Right lobe of liver (tissue), 6 donors: Measurements from ENCODE around the gene PDGFD. TPM values are rescaled to one million over a fixed set of nuclear protein-coding genes. Genes with fewer than 3 reads are reported as not detected.

Experiments used
- ATAC-seq, 4 donors: fragments of 200-7000 bp; cut with Tn5 transposase; one replicate each; pipeline ENCODE4 v1.9.1; 2020; ENCODE audit warnings: mild to moderate bottlenecking in 4 of 4, moderate library complexity in 4 of 4
- DNase-seq, 3 donors: peaks; one replicate each; pipeline ENCODE4 v3.0.0-alpha.2; 2020
- H3K27ac ChIP-seq, 3 donors: fragments of 200-600 bp; one replicate each; pipeline ENCODE4 v1.8.0; 2022
- H3K27me3 ChIP-seq, 2 donors: fragments of 200-600 bp; one replicate each; pipeline ENCODE4 v1.8.0; 2022
- H3K36me3 ChIP-seq, 4 donors: fragments of 200-600 bp; sonication (generic) in 1 of 4; one replicate each; pipeline versions ENCODE4 v1.5.1 to v1.8.0; 2017 to 2022; ENCODE audit warnings: control low read depth in 1 of 4
- H3K4me1 ChIP-seq, 4 donors: fragments of 200-600 bp; sonication (generic) in 1 of 4; one replicate each; pipeline versions ENCODE4 v1.5.1 to v1.8.0; 2017 to 2022; ENCODE audit warnings: control low read depth in 1 of 4
- H3K4me3 ChIP-seq, 3 donors: fragments of 200-600 bp; one replicate each; pipeline ENCODE4 v1.8.0; 2022
- H3K9me3 ChIP-seq, 4 donors: fragments of 200-600 bp; sonication (generic) in 1 of 4; one replicate each; pipeline versions ENCODE4 v1.5.1 to v1.8.0; 2017 to 2022; ENCODE audit warnings: control low read depth in 1 of 4
- CTCF ChIP-seq, 4 donors: fragments of 200-600 bp in 3 of 4; fragments of 450-650 bp in 1 of 4; IDR thresholded peaks; one replicate each; pipeline versions ENCODE4 v1.5.1 to v1.8.0; 2016 to 2022; ENCODE audit warnings: antibody characterized with exemption in 4 of 4, mild to moderate bottlenecking in 2 of 4
- POLR2A ChIP-seq: fragments of 450-650 bp; IDR thresholded peaks from one replicate; pipeline ENCODE4 v1.6.1; 2017; ENCODE audit warnings: antibody characterized with exemption, mild to moderate bottlenecking
- WGBS: methylation state at CpG from one replicate; pipeline ENCODE4 v1.1.6; 2018; ENCODE audit warnings: low coverage, low lambda C conversion rate; ENCODE audit not compliant: insufficient coverage; ENCODE audit errors: missing lambda C conversion rate; 5-methylcytosine and 5-hydroxymethylcytosine counted together
- intact Hi-C, 2 donors: fragments of 100-400 bp; cut with DNase I; formaldehyde crosslinking; loops; one replicate each; pipeline versions ENCODE4 v1.11.2 to v1.14.1; 2022
- total RNA-seq, 6 experiments: library from RNA; depleted of rRNA in 2 of 6; stranded (reverse); fragments of >200 nt in 2 of 6; fragmentation: NEBNext Ultra II Directional in 3 of 6; extraction: Animal tissue kit (Norgen Biotek cat#: 25700) in 3 of 6; gene quantifications; one replicate each; pipeline versions ENCODE4 v1.1.0 to v1.2.4, GENCODE V29; 2016 to 2023
- donor health status: DM: no; HTN: yes; CAD: no.
- donor health status: DM: no; HTN: no; CAD: no.
- donor health status: DM: no; HTN: no; CAD: no.
- donor health status: DM: no; HTN: yes; CAD: no.
- donor health status: DM: no; HTN: yes; CAD: no.

Gene PDGFD
- total RNA-seq, 6 experiments from 2014 or later: 0.84 to 1.6 (median 1.1) TPM

GRCh38 chr11:104198576-104198975 lies 34.6 kb upstream of the PDGFD start:
- DNase-seq: no peak
- ATAC-seq: no peak
- H3K9me3 ChIP-seq: no peaks in the 10 kb centered on the region
- intact Hi-C loops: no loop called here
- no peak overlapping the region for H3K27ac ChIP-seq
- no peaks in the 10 kb centered on the region for H3K4me1 ChIP-seq
- no peaks in the 10 kb centered on the region for H3K36me3 ChIP-seq
- H3K27me3 ChIP-seq: no peaks in the 10 kb centered on the region
- 15% methylated on average over 2 of the region's 2 CpGs for WGBS
- TF ChIP-seq POLR2A (no peak), CTCF (IDR thresholded peaks at IDR 0.05) (no peak)
- no peak overlapping the region for H3K4me3 ChIP-seq

GRCh38 chr11:104191124-104191523 lies 27.2 kb upstream of the PDGFD start:
- TF ChIP-seq POLR2A (no peak), CTCF (IDR thresholded peaks at IDR 0.05) (no peak)
- H3K9me3 ChIP-seq: no peaks in the 10 kb centered on the region
- no peaks in the 10 kb centered on the region for H3K4me1 ChIP-seq
- ATAC-seq (no peak), DNase-seq (no peak)
- H3K27ac ChIP-seq: no peak overlapping the region
- WGBS: 60% methylated on average over 3 of the region's 3 CpGs
- H3K4me3 ChIP-seq: no peak overlapping the region
- no peaks in the 10 kb centered on the region for H3K36me3 ChIP-seq
- no peaks in the 10 kb centered on the region for H3K27me3 ChIP-seq
- intact Hi-C loops: no loop called here

DNA sequence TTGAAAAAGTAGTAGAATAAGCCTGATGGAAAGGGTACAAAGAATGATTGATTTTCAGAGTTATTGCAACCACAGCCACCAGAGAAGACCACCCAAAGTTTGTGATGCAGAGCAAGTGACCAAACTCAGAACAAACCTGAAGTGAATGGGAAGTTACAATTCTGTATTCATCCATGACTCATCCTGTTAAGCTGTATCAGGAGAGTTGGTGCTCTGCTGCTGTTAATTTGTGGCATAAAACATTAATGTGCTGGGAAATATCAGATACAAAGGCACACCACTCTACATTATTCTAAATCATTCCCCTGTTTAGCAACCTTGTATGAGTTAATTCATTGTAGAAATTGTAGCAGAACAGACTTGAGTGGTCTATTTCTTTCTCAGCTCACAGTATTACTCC lies 19.6 kb upstream of the PDGFD start:
- Histone ChIP-seq H3K36me3 (no peaks in the 10 kb centered on the region), H3K4me3 (no peak overlapping the region), H3K9me3 (no peaks in the 10 kb centered on the region), H3K27ac (no peak overlapping the region), H3K4me1 (no peaks in the 10 kb centered on the region), H3K27me3 (no peaks in the 10 kb centered on the region)
- DNase-seq: no peak
- TF ChIP-seq POLR2A: no peak
- TF ChIP-seq CTCF (IDR thresholded peaks at IDR 0.05): no peak
- intact Hi-C loops: no loop called here
- no peak for ATAC-seq

- no peaks in the 10 kb centered on the region for H3K9me3 ChIP-seq
- H3K27me3 ChIP-seq: no peaks in the 10 kb centered on the region
- TF ChIP-seq POLR2A (no peak), CTCF (IDR thresholded peaks at IDR 0.05) (no peak)
- H3K4me3 ChIP-seq: no peak overlapping the region
- no peaks in the 10 kb centered on the region for H3K36me3 ChIP-seq
- no peaks in the 10 kb centered on the region for H3K4me1 ChIP-seq
- DNase-seq (no peak), ATAC-seq (no peak)
- WGBS: 64% methylated on average over 1 of the region's 1 CpG
- no peak overlapping the region for H3K27ac ChIP-seq
- intact Hi-C loops: no loop called here
Measured at GRCh38 chr11:104175769-104176168, 11.8 kb upstream of the PDGFD start.

DNA sequence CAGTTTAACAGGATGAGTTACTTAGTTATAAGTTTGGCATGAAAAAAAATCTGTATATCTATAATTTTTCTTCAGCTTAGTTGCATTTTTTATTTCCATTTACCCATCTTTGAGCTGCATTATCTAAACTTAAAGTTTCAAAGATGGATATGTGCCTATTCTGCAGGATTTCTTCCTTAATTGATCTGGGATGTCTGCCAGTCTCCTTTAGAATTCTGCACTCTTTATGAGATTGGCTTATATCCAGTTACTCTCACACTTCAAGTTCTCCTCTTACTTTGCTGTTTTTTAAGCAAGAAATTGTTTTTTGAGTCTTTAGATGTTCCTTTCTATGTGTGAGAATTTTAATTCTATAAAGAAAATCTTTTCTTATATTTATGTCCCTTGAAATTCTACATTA lies 5.1 kb upstream of the PDGFD start:
- DNase-seq: no peak
- no peak overlapping the region for H3K27ac ChIP-seq
- no peaks in the 10 kb centered on the region for H3K27me3 ChIP-seq
- H3K9me3 ChIP-seq: no peaks in the 10 kb centered on the region
- no peak for ATAC-seq
- H3K36me3 ChIP-seq: no peaks in the 10 kb centered on the region
- TF ChIP-seq POLR2A: no peak
- TF ChIP-seq CTCF (IDR thresholded peaks at IDR 0.05): no peak
- intact Hi-C loops: no loop called here
- no peak overlapping the region for H3K4me3 ChIP-seq
- H3K4me1 ChIP-seq: no peaks in the 10 kb centered on the region
